K562 (cell line): ENCODE results near the gene ZSWIM1. TPM values are rescaled to one million over a fixed set of nuclear protein-coding genes. Genes with fewer than 3 reads are reported as not detected.

Experiments used
- CCNT2 ChIP-seq: IDR thresholded peaks from 2 replicates; pipeline ENCODE4 v1.6.1; 2011; ENCODE audit warnings: borderline replicate concordance, low read depth, mild to moderate bottlenecking, moderate library complexity, mixed read lengths, low read length; ENCODE audit not compliant: insufficient read length; ENCODE audit errors: extremely low read depth
- CREB3 ChIP-seq: fragments of 450-650 bp; conservative IDR thresholded peaks from 2 replicates; pipeline ENCODE4 v1.6.1; 2016; ENCODE audit warnings: missing genetic modification characterization, low read depth, mild to moderate bottlenecking, missing compliant biosample characterization, moderate library complexity
- CTBP1 ChIP-seq: fragments of 450-650 bp; IDR thresholded peaks from 2 replicates; pipeline ENCODE4 v1.6.1; 2016; ENCODE audit warnings: borderline replicate concordance
- ELF1 ChIP-seq: fragments of 200-800 bp; sonication (Bioruptor generic); IDR thresholded peaks from 2 replicates; pipeline ENCODE4 v1.6.1; 2016; ENCODE audit warnings: missing genetic modification characterization, missing compliant biosample characterization
- ELK1 ChIP-seq: sonication (generic); formaldehyde crosslinking; IDR thresholded peaks from 2 replicates; pipeline ENCODE4 v1.8.1; 2022; ENCODE audit warnings: missing genetic modification reagents
- GABPB2 ChIP-seq: fragments of 250-450 bp; sonication (Bioruptor Pico); conservative IDR thresholded peaks from 2 replicates; pipeline ENCODE4 v1.5.1; 2021; ENCODE audit warnings: mild to moderate bottlenecking
- HDAC1 ChIP-seq, 2 experiments: fragments of 450-650 bp; IDR thresholded peaks; 2 replicates each; pipeline ENCODE4 v1.6.1; 2016 to 2017; ENCODE audit warnings: inconsistent platforms in 1 of 2, mild to moderate bottlenecking in 1 of 2, moderate library complexity in 1 of 2
- MEF2A ChIP-seq: IDR thresholded peaks from 2 replicates; pipeline ENCODE4 v1.6.1; 2011; ENCODE audit warnings: low read depth, mild to moderate bottlenecking, low read length, moderate library complexity; ENCODE audit not compliant: control insufficient read depth
- MTA1 ChIP-seq: fragments of 450-650 bp; IDR thresholded peaks from 2 replicates; pipeline ENCODE4 v1.6.1; 2017; ENCODE audit warnings: borderline replicate concordance
- POLR3A ChIP-seq: IDR thresholded peaks from 2 replicates; pipeline ENCODE4 v1.6.1; 2011; ENCODE audit warnings: borderline replicate concordance, mild to moderate bottlenecking, moderate library complexity; ENCODE audit not compliant: insufficient read length, insufficient read depth; ENCODE audit errors: extremely low read depth
- PURB ChIP-seq: sonication (generic); formaldehyde crosslinking; IDR thresholded peaks from 2 replicates; pipeline ENCODE4 v1.9.0; 2021; ENCODE audit warnings: low read depth, mild to moderate bottlenecking, missing genetic modification reagents
- SREBF1 ChIP-seq: fragments of 150-350 bp; IDR thresholded peaks from 2 replicates; pipeline ENCODE4 v1.6.1; 2014; ENCODE audit warnings: antibody characterized with exemption, low read depth, low read length, borderline replicate concordance
- SUPT5H ChIP-seq: fragments of 450-650 bp; IDR thresholded peaks from 2 replicates; pipeline ENCODE4 v1.6.1; 2016
- ZBTB8A ChIP-seq: fragments of 450-650 bp; IDR thresholded peaks from 2 replicates; pipeline ENCODE4 v1.6.1; 2018; ENCODE audit warnings: mild to moderate bottlenecking, moderate library complexity; ENCODE audit not compliant: partially characterized antibody
- ZFP91 ChIP-seq: sonication (generic); formaldehyde crosslinking; IDR thresholded peaks from 2 replicates; pipeline ENCODE4 v1.8.0; 2022; ENCODE audit warnings: mild to moderate bottlenecking, missing genetic modification reagents
- ZNF197 ChIP-seq: fragments of 200-800 bp; sonication (Bioruptor generic); IDR thresholded peaks from 2 replicates; pipeline ENCODE4 v1.6.1; 2016; ENCODE audit warnings: low read depth, missing genetic modification characterization, missing compliant biosample characterization
- ZNF311 ChIP-seq: fragments of 250-450 bp; sonication (Bioruptor Pico); IDR thresholded peaks from 2 replicates; pipeline ENCODE4 v1.4.0; 2020; ENCODE audit warnings: mild to moderate bottlenecking, moderate library complexity
- ZNF445 ChIP-seq: fragments of 250-450 bp; sonication (Bioruptor Pico); IDR thresholded peaks from 2 replicates; pipeline ENCODE4 v1.4.0; 2020; ENCODE audit warnings: low read depth, mild to moderate bottlenecking, moderate library complexity
- ZNF699 ChIP-seq: fragments of 250-450 bp; sonication (Bioruptor Pico); IDR thresholded peaks from 2 replicates; pipeline ENCODE4 v1.8.0; 2021; ENCODE audit warnings: mild to moderate bottlenecking, moderate library complexity; ENCODE audit not compliant: insufficient replicate concordance
- polyA plus RNA-seq, 8 experiments: library from polyadenylated mRNA; depleted of rRNA in 4 of 8; stranded (reverse) in 5 of 8; unstranded in 3 of 8; fragments of >200 nt; fragmentation: Nextera tagmentation in 2 of 8; fragmentation: Illumina TruSeq in 1 of 8; extraction: Ambion mirVana in 2 of 8; extraction: Trizol in 1 of 8; gene quantifications; 2 replicates each; pipeline versions ENCODE4 v1.2.1 to v1.2.3, GENCODE V29; 2011 to 2014; ENCODE audit warnings: inconsistent platforms in 1 of 8, missing spikeins in 1 of 8
- total RNA-seq, 7 experiments: library from RNA; depleted of rRNA in 6 of 7; stranded (reverse); fragments of >200 nt in 6 of 7; fragmentation: Illumina TruSeq in 2 of 7; extraction: Trizol in 2 of 7; gene quantifications; 2 replicates each; pipeline versions ENCODE4 v1.2.1 to v1.2.3, GENCODE V29; 2011 to 2021; ENCODE audit warnings: low replicate concordance in 1 of 7
- TF ChIP-seq, protein P1 (sequence below): fragments of 250-450 bp; sonication (Bioruptor Pico); IDR thresholded peaks from 2 replicates; pipeline ENCODE4 v1.5.0; 2021
- TF ChIP-seq, protein P2 (sequence below): fragments of 450-650 bp; IDR thresholded peaks from 2 replicates; pipeline ENCODE4 v1.6.1; 2016; ENCODE audit warnings: mild to moderate bottlenecking

ZSWIM1 gene
- total and polyA plus RNA-seq, 9 of the 15 experiments (the other 6 are each of a cell fraction or from before 2014, with no cell fraction given) = 2.5 to 15.6 (median 9.5) TPM

DNA sequence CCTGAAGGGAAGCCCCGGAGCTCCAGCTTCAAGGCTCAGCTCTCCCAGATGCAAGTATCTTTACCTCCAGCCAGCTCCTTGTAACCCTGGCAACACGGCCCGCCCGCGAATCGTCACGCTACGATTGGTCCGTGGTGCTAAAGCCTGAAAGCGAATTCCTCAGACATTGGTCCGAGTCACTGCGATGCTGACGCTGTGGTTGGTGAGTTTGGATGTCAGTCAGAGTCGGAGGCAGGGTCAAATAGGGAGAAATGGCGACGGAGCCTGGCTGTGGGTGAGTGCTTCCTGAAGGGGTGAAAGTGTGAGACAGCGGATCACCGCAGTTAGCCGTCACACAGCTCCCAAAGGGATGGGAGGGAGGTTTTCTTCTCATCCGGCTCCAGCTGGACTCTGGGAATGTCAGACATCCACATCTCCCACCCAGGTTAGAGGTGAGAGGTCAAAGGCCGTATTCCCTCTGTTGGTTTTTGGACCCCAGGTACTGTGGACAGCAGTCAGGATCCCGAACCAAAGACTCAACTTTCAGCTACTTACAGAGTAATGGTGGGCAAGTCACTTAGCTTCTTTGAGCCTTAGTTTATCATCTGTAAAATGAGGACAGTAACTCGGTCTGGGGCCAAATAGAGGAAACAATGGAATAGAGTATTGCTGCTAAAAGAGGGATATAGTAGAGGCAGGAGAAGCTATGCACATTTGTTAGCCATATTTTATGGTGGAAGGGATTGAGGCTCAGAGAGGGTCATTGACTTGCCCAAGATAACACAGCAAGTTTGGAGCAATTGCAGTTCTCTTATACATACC lies at the start of gene ZSWIM1 (continued):
- TF ChIP-seq CCNT2 (no peak), SREBF1 (no peak), ELF1 (tag) (no peak), ZFP91 (CRISPR knock-in tag) (no peak), CTBP1 (peak; percentile 49; the same call in 1 of the 2 replicates), CREB3 (peak; percentile 81), ELK1 (CRISPR knock-in tag) (no peak), ZNF699 (CRISPR knock-in tag) (no peak), ZNF311 (peak; percentile 40; the same call in 1 of the 2 replicates), ZNF197 (CRISPR knock-in tag) (no peak), ZBTB8A (no peak), POLR3A (no peak), MTA1 (0 out of 2 replicates have a peak, but pooled peaks have one; percentile 38), ZNF445 (CRISPR knock-in tag) (no peak), SUPT5H (peak; percentile 95), GABPB2 (CRISPR knock-in tag) (no peak), PURB (CRISPR knock-in tag) (no peak), MEF2A (no peak), HDAC1 (IDR thresholded peaks at IDR 0.05) (peak in 1 of 2 experiments; percentile 71; a peak in 2 of 4 replicates)
- TF ChIP-seq, protein P1, sequence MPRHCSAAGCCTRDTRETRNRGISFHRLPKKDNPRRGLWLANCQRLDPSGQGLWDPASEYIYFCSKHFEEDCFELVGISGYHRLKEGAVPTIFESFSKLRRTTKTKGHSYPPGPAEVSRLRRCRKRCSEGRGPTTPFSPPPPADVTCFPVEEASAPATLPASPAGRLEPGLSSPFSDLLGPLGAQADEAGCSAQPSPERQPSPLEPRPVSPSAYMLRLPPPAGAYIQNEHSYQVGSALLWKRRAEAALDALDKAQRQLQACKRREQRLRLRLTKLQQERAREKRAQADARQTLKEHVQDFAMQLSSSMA (CRISPR knock-in tag) = no peak
- TF ChIP-seq, protein P2, sequence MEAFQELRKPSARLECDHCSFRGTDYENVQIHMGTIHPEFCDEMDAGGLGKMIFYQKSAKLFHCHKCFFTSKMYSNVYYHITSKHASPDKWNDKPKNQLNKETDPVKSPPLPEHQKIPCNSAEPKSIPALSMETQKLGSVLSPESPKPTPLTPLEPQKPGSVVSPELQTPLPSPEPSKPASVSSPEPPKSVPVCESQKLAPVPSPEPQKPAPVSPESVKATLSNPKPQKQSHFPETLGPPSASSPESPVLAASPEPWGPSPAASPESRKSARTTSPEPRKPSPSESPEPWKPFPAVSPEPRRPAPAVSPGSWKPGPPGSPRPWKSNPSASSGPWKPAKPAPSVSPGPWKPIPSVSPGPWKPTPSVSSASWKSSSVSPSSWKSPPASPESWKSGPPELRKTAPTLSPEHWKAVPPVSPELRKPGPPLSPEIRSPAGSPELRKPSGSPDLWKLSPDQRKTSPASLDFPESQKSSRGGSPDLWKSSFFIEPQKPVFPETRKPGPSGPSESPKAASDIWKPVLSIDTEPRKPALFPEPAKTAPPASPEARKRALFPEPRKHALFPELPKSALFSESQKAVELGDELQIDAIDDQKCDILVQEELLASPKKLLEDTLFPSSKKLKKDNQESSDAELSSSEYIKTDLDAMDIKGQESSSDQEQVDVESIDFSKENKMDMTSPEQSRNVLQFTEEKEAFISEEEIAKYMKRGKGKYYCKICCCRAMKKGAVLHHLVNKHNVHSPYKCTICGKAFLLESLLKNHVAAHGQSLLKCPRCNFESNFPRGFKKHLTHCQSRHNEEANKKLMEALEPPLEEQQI = no peak
